RPMI7951 (cell line): Measurements from ENCODE around the gene WRAP73. TPM values are rescaled to one million over a fixed set of nuclear protein-coding genes. Genes with fewer than 3 reads are reported as not detected.

Experiments
- DNase-seq: peaks from one replicate; pipeline ENCODE4 v3.0.0-alpha.2; 2012; ENCODE audit warnings: low read depth
- total RNA-seq: library from RNA; depleted of rRNA; stranded (reverse); fragments of >200 nt; shearing (Covaris generic); gene quantifications from 2 replicates; pipeline ENCODE4 v1.2.3, GENCODE V29; 2014; rRNA removed

Gene WRAP73
- total RNA-seq, result 17.6 and 21.1 TPM in 2 replicates

- peak; percentile 88 for DNase-seq
These were observed at the start of gene WRAP73 for GRCh38 chr1:3649342-3650247. Gene WRAP73 (minus strand): TSS chr1:3650103. CDS start chr1:3649999, 104 bp downstream.

- no peak for DNase-seq
These were observed 49.7 kb upstream of the WRAP73 start for GRCh38 chr1:3699596-3699995.

- no peak for DNase-seq
These were observed 48.9 kb upstream of the WRAP73 start for GRCh38 chr1:3698660-3699408.

- DNase-seq, result no peak
These were observed 47.9 kb upstream of the WRAP73 start for GRCh38 chr1:3697810-3698209.

- DNase-seq, result no peak
These were observed 47.2 kb upstream of the WRAP73 start for GRCh38 chr1:3697104-3697503.

GRCh38 chr1:3696689-3697088 is 46.8 kb upstream of the WRAP73 start:
- no peak for DNase-seq

GRCh38 chr1:3695326-3696217 is 45.7 kb upstream of the WRAP73 start:
- peak; percentile 21 for DNase-seq

GRCh38 chr1:3693321-3693720 is 43.4 kb upstream of the WRAP73 start:
- DNase-seq, result no peak

- no peak for DNase-seq
These were observed 42.7 kb upstream of the WRAP73 start for GRCh38 chr1:3692598-3692997.

- no peak for DNase-seq
These were observed 41.7 kb upstream of the WRAP73 start for GRCh38 chr1:3691421-3692204.

- DNase-seq, result no peak
These were observed 40.6 kb upstream of the WRAP73 start for GRCh38 chr1:3690282-3691065.

GRCh38 chr1:3689138-3689750 is 39.3 kb upstream of the WRAP73 start:
- DNase-seq, result no peak

GRCh38 chr1:3688356-3689137 is 38.6 kb upstream of the WRAP73 start:
- no peak for DNase-seq

GRCh38 chr1:3687504-3687903 is 37.6 kb upstream of the WRAP73 start:
- no peak for DNase-seq

- no peak for DNase-seq
These were observed 36.0 kb upstream of the WRAP73 start for GRCh38 chr1:3685906-3686305.

GRCh38 chr1:3685222-3685621 is 35.3 kb upstream of the WRAP73 start:
- DNase-seq, result no peak

- no peak for DNase-seq
These were observed 34.1 kb upstream of the WRAP73 start for GRCh38 chr1:3683992-3684391.

- DNase-seq, result no peak
These were observed 33.3 kb upstream of the WRAP73 start for GRCh38 chr1:3683197-3683596.
